HG03108 (cell line): ENCODE results near the gene RUNX1.
A peak's percentile ranks its signal among the peaks of the same experiment; 100 is the strongest.

ENCODE experiments used
- ATAC-seq: cut with Tn5 transposase; IDR thresholded peaks from one replicate; pipeline ENCODE4 v1.9.1; 2021; ENCODE audit warnings: moderate library complexity; ENCODE audit not compliant: unreplicated experiment

RUNX1 gene

DNA sequence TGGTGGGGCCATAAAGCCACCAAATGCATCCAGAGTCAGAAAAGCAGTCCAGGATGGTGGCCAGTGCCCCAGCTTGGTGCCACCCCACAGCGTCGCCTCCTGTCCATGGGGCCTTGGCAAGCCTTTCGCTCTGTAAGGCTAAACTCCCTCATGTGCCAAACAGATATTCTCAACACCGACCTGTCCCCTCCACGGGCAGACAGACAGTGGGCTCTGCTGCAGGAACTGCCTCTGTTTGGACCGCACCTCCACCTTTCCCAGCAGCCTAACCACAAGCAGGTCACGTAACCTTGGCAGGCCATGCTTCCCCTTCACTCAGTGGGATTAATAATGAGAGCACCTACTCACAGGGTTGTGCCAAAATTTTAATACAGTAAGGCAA, 11.7 kb downstream of the RUNX1 start:
- ATAC-seq, result no peak

- no peak for ATAC-seq
Measured at GRCh38 chr21:35036465-35037383, 12.4 kb downstream of the RUNX1 start.

DNA sequence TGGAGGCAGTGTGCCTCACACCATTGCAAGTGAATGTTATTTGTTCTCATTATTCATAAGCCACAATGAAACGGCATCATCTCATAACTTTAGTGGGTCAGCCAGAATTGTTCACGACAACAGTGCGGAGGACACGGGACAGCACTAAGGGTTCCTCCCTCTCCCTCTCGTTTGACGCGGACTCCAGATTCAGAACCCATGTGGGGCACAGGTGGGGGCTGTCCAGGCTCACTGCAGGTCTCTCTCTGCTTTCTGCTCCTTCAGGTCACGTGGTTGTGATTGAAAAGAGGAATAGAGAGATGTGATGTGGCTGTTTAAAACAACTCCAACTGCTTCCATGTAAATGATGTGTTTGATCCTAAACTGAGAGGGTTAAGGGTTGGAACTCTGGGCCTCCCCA, 13.5 kb downstream of the RUNX1 start:
- no peak for ATAC-seq

- no peak for ATAC-seq
Measured at GRCh38 chr21:35035116-35035515, 14.0 kb downstream of the RUNX1 start.

DNA sequence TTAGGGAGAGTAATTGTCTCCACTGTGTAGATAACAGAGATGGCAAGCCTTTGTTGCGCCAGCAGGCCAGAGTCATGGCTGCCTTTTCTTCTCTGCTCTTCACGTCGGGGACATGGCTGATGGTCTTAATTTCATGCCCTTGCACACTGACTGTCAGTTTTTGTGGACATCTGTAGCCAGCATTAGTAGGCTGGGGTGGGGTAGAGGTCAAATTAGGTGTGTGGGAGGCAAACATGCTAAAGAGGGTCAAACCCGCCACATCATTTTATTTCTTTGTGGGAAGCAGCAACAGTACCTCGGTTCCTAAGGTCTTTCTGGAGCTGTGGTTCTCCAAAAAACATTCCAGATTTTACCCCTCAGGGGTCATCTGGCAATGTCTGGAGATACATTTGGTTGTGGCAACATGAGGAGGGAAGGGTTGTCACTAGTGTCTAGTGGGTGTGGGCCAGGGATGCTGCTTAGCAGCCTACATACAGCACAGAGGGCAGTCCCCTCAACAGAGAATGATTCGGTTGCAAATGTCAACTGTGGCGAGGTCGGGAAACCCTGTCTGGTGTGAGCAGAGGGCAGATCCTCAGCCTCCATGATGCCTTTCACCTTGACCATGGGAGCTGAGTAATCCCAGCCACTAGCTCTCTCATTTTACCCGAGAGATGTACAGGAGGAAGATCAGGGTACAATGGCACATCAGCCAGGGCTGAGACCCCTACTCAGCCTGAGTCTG, 14.7 kb downstream of the RUNX1 start:
- no peak for ATAC-seq

GRCh38 chr21:35032474-35033263, 16.4 kb downstream of the RUNX1 start:
- ATAC-seq, result no peak

DNA sequence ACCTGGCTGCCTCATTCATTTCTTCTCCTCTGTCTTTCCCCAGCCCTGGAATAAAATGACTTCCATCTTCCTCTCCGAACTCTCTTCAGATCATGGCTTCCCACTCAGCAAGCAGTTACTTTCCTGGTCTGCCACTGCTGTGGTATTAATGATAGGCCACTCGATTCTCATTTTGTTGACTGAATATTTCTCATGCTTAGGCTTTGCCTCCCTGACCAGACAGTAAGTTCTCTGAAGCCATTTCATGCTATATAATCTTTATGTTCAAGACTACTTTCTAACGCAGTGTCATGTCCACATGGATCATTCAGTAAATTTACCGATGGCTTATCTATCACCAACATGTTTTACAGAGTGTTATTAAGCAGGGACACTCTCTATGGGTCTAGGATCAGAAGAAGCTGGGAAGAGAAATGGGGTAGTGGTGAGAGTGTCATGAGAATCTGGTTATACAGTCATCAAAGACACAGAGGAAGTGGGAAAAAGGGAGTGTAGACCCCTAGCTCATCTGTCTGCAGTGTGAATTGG, 20.6 kb downstream of the RUNX1 start:
- no peak for ATAC-seq

GRCh38 chr21:35027563-35028450, 21.3 kb downstream of the RUNX1 start:
- ATAC-seq, result no peak

- ATAC-seq, result peak; percentile 81
Measured at GRCh38 chr21:35026617-35027562, 22.2 kb downstream of the RUNX1 start.

- no peak for ATAC-seq
Measured at GRCh38 chr21:35026153-35026500, 23.0 kb downstream of the RUNX1 start.

GRCh38 chr21:35025206-35026152, 23.6 kb downstream of the RUNX1 start:
- ATAC-seq, result no peak

GRCh38 chr21:35024513-35024912, 24.6 kb downstream of the RUNX1 start:
- no peak for ATAC-seq

- no peak for ATAC-seq
Measured at GRCh38 chr21:35024071-35024420, 25.1 kb downstream of the RUNX1 start.

- ATAC-seq, result no peak
Measured at GRCh38 chr21:35023396-35024070, 25.6 kb downstream of the RUNX1 start.

DNA sequence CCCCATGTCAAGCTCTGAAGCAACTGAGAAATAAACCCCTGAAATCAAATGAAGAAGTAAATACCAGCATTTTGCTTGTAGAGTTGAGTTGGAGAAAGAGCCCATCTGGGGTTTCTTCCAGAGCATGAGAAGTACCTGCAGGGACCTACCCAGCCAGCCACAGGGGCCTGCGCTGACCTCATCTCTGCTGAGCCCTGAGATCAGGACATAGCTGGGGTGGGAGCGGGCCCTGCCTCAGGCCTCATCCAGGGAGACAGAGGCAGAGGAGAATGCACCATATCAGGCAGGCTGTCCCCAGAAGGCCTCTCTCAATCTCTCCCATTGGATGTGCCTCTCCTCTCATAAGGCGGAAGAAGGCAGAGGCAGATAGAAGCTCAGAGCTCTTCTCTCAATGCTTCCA, 27.6 kb downstream of the RUNX1 start:
- ATAC-seq, result no peak

DNA sequence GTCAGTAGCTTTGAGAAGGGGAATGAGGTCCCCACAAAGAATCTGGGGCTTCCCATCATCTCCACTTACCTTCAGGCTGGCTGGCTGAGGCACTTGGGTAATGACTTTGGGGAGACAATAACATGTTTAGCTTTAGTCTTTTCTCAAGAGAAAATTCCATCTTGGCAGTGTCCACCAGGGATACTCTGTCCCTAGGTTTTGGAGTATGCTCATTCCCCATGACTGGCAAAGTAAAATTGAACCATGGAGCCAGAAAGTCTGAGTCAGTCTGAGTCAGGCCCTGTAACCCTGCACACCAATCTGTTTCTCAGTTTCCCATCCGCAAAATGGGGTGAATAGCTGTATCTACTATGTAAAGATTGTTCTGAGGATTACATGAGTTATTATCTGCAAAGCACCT, 28.2 kb downstream of the RUNX1 start:
- no peak for ATAC-seq

DNA sequence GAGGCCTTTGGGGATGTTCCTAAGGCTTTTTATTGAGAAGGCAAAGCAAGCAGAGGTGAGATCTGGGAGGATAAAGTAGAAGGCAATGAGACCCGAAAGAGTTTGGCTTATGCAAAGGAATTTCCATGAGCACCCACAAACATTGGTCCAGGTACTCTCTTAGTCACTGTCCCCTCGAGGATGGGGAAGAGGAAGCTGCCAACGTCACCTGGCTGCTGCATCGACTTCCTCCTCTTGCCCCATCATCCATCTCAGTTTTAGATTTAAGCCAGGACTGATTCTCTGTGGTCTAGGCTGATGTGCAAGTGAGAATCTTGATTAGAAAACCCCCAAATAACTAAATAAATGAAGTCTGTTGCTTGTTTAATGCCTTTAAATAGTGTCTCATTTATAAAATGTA, 28.7 kb downstream of the RUNX1 start:
- ATAC-seq, result no peak

GRCh38 chr21:35019631-35020032, 29.5 kb downstream of the RUNX1 start:
- no peak for ATAC-seq
